OCI-LY1 (cell line): ENCODE data around the gene ANGEL2.

Source experiments
- H2AFZ ChIP-seq: fragments of 200-600 bp; sonication (generic), shearing (Covaris generic); 2 replicates; pipeline ENCODE4 v1.6.0; 2014; ENCODE audit warnings: antibody characterized with exemption, mild to moderate bottlenecking, low read length
- H3F3A ChIP-seq: fragments of 200-600 bp; sonication (generic), shearing (Covaris generic); 2 replicates; pipeline ENCODE4 v1.6.0; 2014; ENCODE audit warnings: mild to moderate bottlenecking, antibody characterized with exemption, low read length, moderate library complexity; ENCODE audit not compliant: insufficient read depth
- H3K27ac ChIP-seq: fragments of 200-600 bp; sonication (generic); 2 replicates; pipeline ENCODE4 v1.5.1; 2014; ENCODE audit warnings: low read length, mixed run types, mild to moderate bottlenecking, low read depth; ENCODE audit not compliant: poor library complexity, severe bottlenecking
- H3K27me3 ChIP-seq: fragments of 200-600 bp; sonication (generic); 2 replicates; pipeline ENCODE4 v1.6.0; 2014; ENCODE audit warnings: antibody characterized with exemption, mild to moderate bottlenecking, low read length, moderate library complexity; ENCODE audit not compliant: insufficient read depth
- H3K36me3 ChIP-seq: fragments of 200-600 bp; sonication (generic); 2 replicates; pipeline ENCODE4 v1.6.1; 2014; ENCODE audit warnings: mild to moderate bottlenecking, antibody characterized with exemption, low read length, moderate library complexity, mixed read lengths; ENCODE audit not compliant: insufficient read depth
- H3K4me1 ChIP-seq: fragments of 200-600 bp; sonication (generic); 2 replicates; pipeline ENCODE4 v1.5.1; 2014; ENCODE audit warnings: mild to moderate bottlenecking, low read length, moderate library complexity; ENCODE audit not compliant: insufficient read depth, severe bottlenecking
- H3K4me2 ChIP-seq: fragments of 200-600 bp; sonication (generic), shearing (Covaris generic); 2 replicates; pipeline ENCODE4 v1.6.1; 2014; ENCODE audit warnings: low read length
- H3K4me3 ChIP-seq: fragments of 200-600 bp; sonication (generic); 2 replicates; pipeline ENCODE4 v1.5.1; 2014; ENCODE audit warnings: low read length, low read depth, mild to moderate bottlenecking, mixed read lengths; ENCODE audit not compliant: poor library complexity, severe bottlenecking
- H3K79me2 ChIP-seq: fragments of 200-600 bp; shearing (Covaris generic); 2 replicates; pipeline ENCODE4 v1.6.1; 2016; ENCODE audit warnings: mixed run types, low read length, mixed read lengths; ENCODE audit not compliant: insufficient read depth
- H3K9ac ChIP-seq: fragments of 200-600 bp; sonication (generic), shearing (Covaris generic); 2 replicates; pipeline ENCODE4 v1.6.1; 2014; ENCODE audit warnings: mild to moderate bottlenecking, low read length, mixed read lengths
- H3K9me2 ChIP-seq: fragments of 200-600 bp; sonication (generic), shearing (Covaris generic); 2 replicates; pipeline ENCODE4 v1.6.1; 2014; ENCODE audit warnings: low read depth, mild to moderate bottlenecking, low read length, mixed read lengths
- H3K9me3 ChIP-seq: fragments of 200-600 bp; shearing (Covaris generic); 2 replicates; pipeline ENCODE4 v1.6.1; 2014; ENCODE audit warnings: low read length, mixed read lengths
- H4K20me1 ChIP-seq: fragments of 200-600 bp; sonication (generic), shearing (Covaris generic); 2 replicates; pipeline ENCODE4 v1.6.0; 2016; ENCODE audit warnings: mild to moderate bottlenecking, low read length; ENCODE audit not compliant: insufficient read depth
- CTCF ChIP-seq: fragments of 200-600 bp; sonication (generic), shearing (Covaris generic); IDR thresholded peaks from 2 replicates; pipeline ENCODE4 v1.5.1; 2017; ENCODE audit warnings: mild to moderate bottlenecking, antibody characterized with exemption, low read length, moderate library complexity, mixed read lengths
- EZH2 ChIP-seq: fragments of 200-600 bp; sonication (generic), shearing (Covaris generic); IDR thresholded peaks from 2 replicates; pipeline ENCODE4 v1.8.0; 2017; ENCODE audit warnings: borderline replicate concordance, mixed run types, mild to moderate bottlenecking, antibody characterized with exemption, low read length, moderate library complexity, mixed read lengths

The ANGEL2 gene

GRCh38 chr1:213015099-213016050 is at the start of gene ANGEL2:
TSS of gene ANGEL2 (minus strand) at chr1:213015867. CDS start at chr1:213015671, 196 bp downstream.
- Histone ChIP-seq H4K20me1 (no peaks in the 10 kb centered on the region), H3K27me3 (no peaks in the 10 kb centered on the region), H3K9ac (peak within 1 kb of the TSS; percentile 76), H3K9me3 (no peaks in the 10 kb centered on the region), H3K36me3 (peaks cover 18% of the 10 kb centered on the region), H3K27ac (peak within 1 kb of the TSS; percentile 54), H3K9me2 (no peaks in the 10 kb centered on the region), H3K4me2 (peak within 1 kb of the TSS; percentile 89), H3K4me1 (peaks cover 24% of the 10 kb centered on the region), H3K4me3 (peak within 1 kb of the TSS; percentile 75), H2AFZ (no peak within 1 kb of the TSS), H3F3A (no peaks in the 10 kb centered on the region), H3K79me2 (peaks cover 18% of the 10 kb centered on the region)
- no peak for TF ChIP-seq EZH2
- TF ChIP-seq CTCF = no peak

DNA sequence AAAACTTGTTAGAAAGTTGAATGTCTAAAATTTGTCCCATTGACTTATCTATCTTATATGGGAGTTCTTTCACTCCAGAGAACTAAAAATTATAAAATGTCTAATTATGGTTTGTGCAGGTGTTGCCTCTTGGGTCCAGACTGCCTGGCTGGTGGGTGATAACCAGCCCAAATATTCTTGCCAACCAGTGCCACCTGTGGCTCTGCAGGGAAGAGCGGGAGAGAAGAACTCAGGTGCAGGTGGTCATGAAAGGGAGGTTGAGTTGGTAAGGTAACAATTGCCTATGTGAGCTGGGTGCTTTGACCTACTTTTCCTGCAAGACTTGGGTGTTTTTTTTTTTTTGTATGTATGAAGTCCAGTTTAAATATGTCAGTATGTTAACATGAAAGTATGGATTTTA is 45.6 kb upstream of the ANGEL2 start:
- Histone ChIP-seq H3K27me3 (no peaks in the 10 kb centered on the region), H3K9me3 (no peaks in the 10 kb centered on the region), H3K9me2 (no peaks in the 10 kb centered on the region), H3K79me2 (peaks cover 7% of the 10 kb centered on the region; the same call in 1 of the 2 replicates), H3F3A (no peaks in the 10 kb centered on the region), H3K9ac (no peak overlapping the region), H4K20me1 (no peaks in the 10 kb centered on the region), H3K27ac (no peak overlapping the region), H2AFZ (no peak overlapping the region), H3K4me2 (no peak overlapping the region), H3K36me3 (no peaks in the 10 kb centered on the region), H3K4me1 (peaks cover 16% of the 10 kb centered on the region), H3K4me3 (no peak overlapping the region)
- peak; percentile 24; the same call in 1 of the 2 replicates for TF ChIP-seq CTCF
- no peak for TF ChIP-seq EZH2

DNA sequence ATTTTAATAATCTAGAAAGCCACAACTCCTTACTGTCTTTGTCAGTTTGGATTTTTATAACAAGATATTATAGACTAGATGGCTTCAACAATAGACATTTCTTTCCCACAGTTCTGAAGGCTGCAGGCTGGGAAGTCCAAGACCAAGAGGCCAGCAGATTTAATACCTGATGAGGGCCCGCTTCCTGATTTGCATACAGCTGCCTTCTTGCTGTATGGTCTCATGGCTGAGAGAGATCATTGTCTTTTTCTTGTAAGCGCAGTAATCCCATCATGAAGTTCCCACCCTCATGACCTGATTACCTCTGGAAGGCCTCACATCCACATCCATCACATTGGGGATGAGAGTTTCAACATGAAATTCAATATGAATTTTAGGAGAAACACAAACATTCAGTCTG is 45.2 kb upstream of the ANGEL2 start:
- H2AFZ ChIP-seq = no peak overlapping the region
- H3K4me3 ChIP-seq = no peak overlapping the region
- no peak overlapping the region for H3K9ac ChIP-seq
- no peaks in the 10 kb centered on the region for H4K20me1 ChIP-seq
- H3K9me2 ChIP-seq = no peaks in the 10 kb centered on the region
- no peak for TF ChIP-seq EZH2
- no peak for TF ChIP-seq CTCF
- no peaks in the 10 kb centered on the region for H3F3A ChIP-seq
- H3K27ac ChIP-seq = no peak overlapping the region
- no peaks in the 10 kb centered on the region for H3K9me3 ChIP-seq
- peaks cover 7% of the 10 kb centered on the region; the same call in 1 of the 2 replicates for H3K79me2 ChIP-seq
- H3K27me3 ChIP-seq = no peaks in the 10 kb centered on the region
- peaks cover 12% of the 10 kb centered on the region for H3K4me1 ChIP-seq
- no peaks in the 10 kb centered on the region for H3K36me3 ChIP-seq
- no peak overlapping the region for H3K4me2 ChIP-seq
